Type B pancreatic cell (in vitro differentiated cells): ENCODE results near the gene IL34. TPM values are rescaled to one million over a fixed set of nuclear protein-coding genes. Genes with fewer than 3 reads are reported as not detected.

Source experiments
- DNase-seq: peaks from one replicate; pipeline ENCODE4 v3.0.0; 2021; ENCODE audit warnings: mixed read lengths; ENCODE audit not compliant: unreplicated experiment; ENCODE audit errors: extremely low spot score
- H3K27ac Mint-ChIP-seq: 2 replicates; pipeline ENCODE4 v1.8.0; 2021; ENCODE audit warnings: mild to moderate bottlenecking, mixed read lengths
- H3K27me3 Mint-ChIP-seq: 2 replicates; pipeline ENCODE4 v1.8.0; 2021; ENCODE audit warnings: mixed read lengths
- H3K36me3 Mint-ChIP-seq: 2 replicates; pipeline ENCODE4 v1.8.0; 2021; ENCODE audit warnings: mixed read lengths
- H3K4me1 Mint-ChIP-seq: one replicate; pipeline ENCODE4 v1.8.0; 2021; ENCODE audit warnings: mixed read lengths; ENCODE audit not compliant: unreplicated experiment
- H3K4me3 Mint-ChIP-seq: 2 replicates; pipeline ENCODE4 v1.8.0; 2021; ENCODE audit warnings: mild to moderate bottlenecking, mixed read lengths
- H3K9me3 Mint-ChIP-seq: 2 replicates; pipeline ENCODE4 v1.8.0; 2021; ENCODE audit warnings: mixed read lengths
- long read RNA-seq: library from polyadenylated mRNA; unstranded; transcript quantifications from one replicate; pipeline ENCODE4 v2.0.0, GENCODE V29; 2020
- total RNA-seq: library from RNA; stranded (reverse); gene quantifications from 2 replicates; pipeline ENCODE4 v1.2.1, GENCODE V29; 2021; ENCODE audit warnings: low replicate concordance
- TF ChIP-seq, protein P1 (sequence below): fragments of 200-600 bp; sonication (generic); conservative IDR thresholded peaks from 2 replicates; pipeline ENCODE4 v1.5.0; 2021; ENCODE audit warnings: antibody characterized with exemption, mild to moderate bottlenecking

Gene IL34
- total RNA-seq: 0.40 TPM in 1 of 2 replicates, not detected in the other
- long read RNA-seq: 0 reads

DNA sequence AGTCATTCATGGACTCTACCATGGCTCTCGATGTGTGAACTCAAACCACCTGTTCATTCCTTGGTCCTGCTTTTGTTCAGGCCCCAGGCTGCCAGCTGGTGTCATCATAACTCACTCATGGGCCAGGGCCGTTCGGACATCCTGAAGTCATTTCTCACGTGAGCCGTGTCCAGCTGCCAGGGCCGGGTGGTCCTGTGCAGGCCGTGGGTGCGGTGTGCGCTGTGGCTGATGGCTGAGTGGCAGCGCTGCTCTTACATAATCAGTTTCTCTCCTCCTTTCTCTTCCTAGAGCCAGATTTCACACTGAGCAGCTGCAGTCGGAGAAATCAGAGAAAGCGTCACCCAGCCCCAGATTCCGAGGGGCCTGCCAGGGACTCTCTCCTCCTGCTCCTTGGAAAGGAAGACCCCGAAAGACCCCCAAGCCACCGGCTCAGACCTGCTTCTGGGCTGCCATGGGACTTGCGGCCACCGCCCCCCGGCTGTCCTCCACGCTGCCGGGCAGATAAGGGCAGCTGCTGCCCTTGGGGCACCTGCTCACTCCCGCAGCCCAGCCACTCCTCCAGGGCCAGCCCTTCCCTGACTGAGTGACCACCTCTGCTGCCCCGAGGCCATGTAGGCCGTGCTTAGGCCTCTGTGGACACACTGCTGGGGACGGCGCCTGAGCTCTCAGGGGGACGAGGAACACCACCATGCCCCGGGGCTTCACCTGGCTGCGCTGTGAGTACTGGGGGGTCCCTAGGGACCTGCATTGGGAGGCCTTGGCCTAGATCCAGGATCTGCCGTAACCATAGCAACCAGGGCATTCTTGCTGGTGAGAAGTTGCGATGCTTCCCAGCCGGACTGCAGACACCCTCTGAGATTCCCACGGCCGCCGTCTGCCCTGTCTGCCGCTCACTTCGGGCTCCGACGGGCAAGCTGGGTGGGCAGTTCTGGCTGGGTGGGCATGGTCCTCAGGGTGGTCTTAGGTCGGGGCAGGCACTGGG, at the start of gene IL34:
IL34 (plus strand) TSS at position 300 of the 982 bp plus-strand sequence; CDS start at position 689, 389 bp downstream.
- H3K36me3 Mint-ChIP-seq: no peaks in the 10 kb centered on the region
- DNase-seq: no peak
- no peaks in the 10 kb centered on the region for H3K9me3 Mint-ChIP-seq
- H3K27ac Mint-ChIP-seq: no peak within 1 kb of the TSS
- TF ChIP-seq, protein P1, sequence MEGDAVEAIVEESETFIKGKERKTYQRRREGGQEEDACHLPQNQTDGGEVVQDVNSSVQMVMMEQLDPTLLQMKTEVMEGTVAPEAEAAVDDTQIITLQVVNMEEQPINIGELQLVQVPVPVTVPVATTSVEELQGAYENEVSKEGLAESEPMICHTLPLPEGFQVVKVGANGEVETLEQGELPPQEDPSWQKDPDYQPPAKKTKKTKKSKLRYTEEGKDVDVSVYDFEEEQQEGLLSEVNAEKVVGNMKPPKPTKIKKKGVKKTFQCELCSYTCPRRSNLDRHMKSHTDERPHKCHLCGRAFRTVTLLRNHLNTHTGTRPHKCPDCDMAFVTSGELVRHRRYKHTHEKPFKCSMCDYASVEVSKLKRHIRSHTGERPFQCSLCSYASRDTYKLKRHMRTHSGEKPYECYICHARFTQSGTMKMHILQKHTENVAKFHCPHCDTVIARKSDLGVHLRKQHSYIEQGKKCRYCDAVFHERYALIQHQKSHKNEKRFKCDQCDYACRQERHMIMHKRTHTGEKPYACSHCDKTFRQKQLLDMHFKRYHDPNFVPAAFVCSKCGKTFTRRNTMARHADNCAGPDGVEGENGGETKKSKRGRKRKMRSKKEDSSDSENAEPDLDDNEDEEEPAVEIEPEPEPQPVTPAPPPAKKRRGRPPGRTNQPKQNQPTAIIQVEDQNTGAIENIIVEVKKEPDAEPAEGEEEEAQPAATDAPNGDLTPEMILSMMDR: no peak
- H3K4me3 Mint-ChIP-seq: no peak within 1 kb of the TSS
- H3K4me1 Mint-ChIP-seq: no peaks in the 10 kb centered on the region
- H3K27me3 Mint-ChIP-seq: peaks cover 8% of the 10 kb centered on the region

DNA sequence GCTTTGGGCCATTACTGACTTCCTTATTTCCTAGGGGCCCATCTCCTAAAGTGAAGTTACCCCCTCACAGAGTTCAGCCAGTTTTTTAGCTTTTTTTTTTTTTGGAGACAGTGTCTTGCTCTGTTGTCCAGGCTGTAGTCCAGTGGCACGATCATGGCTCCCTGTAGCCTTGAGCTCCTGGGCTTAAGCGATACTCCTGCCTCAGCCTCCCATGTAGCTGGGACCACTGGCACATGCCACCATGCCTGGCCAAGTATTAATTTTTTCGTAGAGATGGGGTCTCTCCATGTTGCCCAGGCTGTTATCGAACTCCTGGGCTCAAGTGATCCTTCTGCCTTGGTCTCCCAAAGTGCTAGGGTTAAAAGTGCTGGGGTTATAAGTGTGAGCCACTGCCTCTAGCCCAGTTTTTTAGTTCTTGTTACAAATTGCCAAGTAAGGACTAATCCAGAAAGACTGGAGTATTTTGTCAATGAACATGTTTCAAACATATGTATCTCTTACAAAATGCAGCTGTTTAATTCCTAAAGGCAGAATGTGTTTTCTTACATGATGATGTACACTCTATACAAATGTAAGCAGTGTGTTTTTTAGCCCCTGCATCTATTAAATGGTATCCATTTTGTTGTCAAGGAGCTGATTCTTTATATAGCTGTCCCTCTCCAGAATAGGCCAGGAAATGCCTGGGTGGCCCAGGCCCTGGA, 49.1 kb upstream of the IL34 start:
- TF ChIP-seq, protein P1: no peak
- no peaks in the 10 kb centered on the region for H3K4me1 Mint-ChIP-seq
- H3K36me3 Mint-ChIP-seq: no peaks in the 10 kb centered on the region
- no peak overlapping the region for H3K27ac Mint-ChIP-seq
- no peak for DNase-seq
- H3K4me3 Mint-ChIP-seq: no peak overlapping the region
- no peaks in the 10 kb centered on the region for H3K9me3 Mint-ChIP-seq
- peaks cover 8% of the 10 kb centered on the region for H3K27me3 Mint-ChIP-seq

DNA sequence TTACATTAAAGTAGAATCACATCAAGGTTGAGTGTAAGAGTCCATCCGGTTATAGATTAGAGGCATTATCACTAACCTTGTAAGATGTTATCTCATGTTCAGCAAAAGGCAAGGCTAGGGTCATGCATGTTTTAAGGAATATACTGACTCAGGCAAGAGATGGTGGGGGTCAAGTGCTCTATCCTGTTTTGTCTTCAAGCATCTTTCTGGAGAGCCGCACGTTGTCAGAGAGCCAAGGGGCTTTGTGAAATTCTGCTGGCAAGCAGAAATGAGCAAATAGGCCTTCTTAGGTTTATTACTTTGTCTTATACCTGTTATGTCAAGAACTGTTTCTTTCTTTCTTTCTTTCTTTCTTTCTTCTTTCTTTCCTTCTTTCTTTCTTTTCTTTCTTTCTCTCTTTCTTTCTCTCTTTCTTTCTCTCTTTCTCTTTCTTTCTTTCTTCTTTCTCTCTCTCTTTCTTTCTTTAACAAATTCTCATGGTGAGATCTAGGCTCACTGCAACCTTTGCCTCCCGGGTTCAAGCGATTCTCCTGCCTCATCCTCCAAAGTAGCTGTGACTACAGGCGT, 47.3 kb upstream of the IL34 start:
- DNase-seq: no peak
- TF ChIP-seq, protein P1: no peak
- H3K27me3 Mint-ChIP-seq: peaks cover 8% of the 10 kb centered on the region
- no peaks in the 10 kb centered on the region for H3K9me3 Mint-ChIP-seq
- no peaks in the 10 kb centered on the region for H3K4me1 Mint-ChIP-seq
- no peak overlapping the region for H3K4me3 Mint-ChIP-seq
- H3K36me3 Mint-ChIP-seq: no peaks in the 10 kb centered on the region
- H3K27ac Mint-ChIP-seq: no peak overlapping the region

DNA sequence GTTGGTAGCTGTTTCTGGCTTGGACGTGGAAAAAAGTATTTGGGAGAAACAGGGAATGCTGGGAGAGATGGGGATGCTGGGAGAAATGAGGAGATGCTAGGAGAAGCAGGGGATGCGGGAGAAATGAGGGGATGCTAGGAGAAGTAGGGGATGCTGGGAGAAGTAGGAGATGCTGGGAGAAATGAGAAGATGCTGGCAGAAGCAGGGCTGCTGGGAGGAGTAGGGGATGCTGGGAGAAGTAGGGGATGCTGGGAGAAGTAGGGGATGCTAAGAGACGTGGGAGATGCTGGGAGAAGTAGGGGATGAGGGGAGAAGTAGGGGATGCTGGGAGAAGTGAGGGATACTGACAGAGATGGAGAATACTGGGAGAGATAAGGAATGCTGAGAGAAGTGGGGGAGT, 45.6 kb upstream of the IL34 start:
- TF ChIP-seq, protein P1: no peak

DNA sequence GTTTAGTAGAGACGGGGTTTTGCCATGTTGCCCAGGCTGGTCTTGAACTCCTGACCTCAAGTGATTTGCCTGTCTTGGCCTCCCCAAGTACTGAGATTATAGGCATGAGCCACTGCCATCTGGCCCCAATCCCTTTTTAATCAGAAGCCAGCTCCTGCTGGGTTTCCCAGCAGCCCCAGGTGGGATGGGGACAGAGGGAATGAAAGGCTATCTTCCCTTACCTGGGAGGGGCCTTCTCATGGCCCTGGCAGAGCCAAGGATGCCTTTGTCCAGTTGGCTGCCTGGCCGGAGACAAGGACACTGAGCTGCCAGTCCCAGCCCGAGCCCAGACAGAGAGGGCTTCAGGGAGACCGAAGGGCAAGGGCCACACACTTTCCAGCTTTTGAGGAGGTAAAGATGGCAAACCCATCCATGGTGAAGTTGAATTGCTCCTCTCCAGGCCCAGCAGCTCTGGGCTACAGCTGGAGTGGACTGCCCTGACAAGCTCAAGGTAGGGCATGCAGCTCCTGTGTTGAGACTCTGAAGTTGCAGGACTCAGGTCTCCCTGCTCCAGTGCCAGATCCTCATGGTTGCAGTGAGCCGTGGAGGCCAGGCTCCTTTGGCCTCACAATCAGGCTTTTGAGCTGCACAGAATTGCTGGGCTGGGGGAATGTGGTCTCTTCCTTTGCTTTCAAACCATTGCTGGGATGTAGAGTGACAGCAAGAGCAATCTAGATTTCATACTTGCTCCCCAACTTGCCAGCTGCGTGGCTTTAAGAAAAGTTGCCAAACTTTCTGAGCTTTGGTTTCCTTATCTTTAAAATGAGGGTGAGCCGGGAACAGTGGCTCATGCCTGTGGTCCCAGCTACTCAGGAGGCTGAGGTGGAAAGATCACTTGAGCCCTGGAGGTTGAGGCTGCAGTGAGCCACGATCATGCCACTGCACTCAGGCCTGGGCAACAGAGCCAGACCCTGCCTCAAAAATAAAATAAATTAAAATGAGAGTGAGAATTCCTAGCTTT, 44.5 kb upstream of the IL34 start:
- Mint-ChIP-seq H3K4me1 (no peaks in the 10 kb centered on the region), H3K27me3 (peaks cover 8% of the 10 kb centered on the region), H3K9me3 (no peaks in the 10 kb centered on the region), H3K4me3 (no peak overlapping the region), H3K27ac (no peak overlapping the region), H3K36me3 (no peaks in the 10 kb centered on the region)
- TF ChIP-seq, protein P1: no peak
- DNase-seq: no peak

More for the DNA sequence above, 45.6 kb upstream of the IL34 start:
- H3K36me3 Mint-ChIP-seq: no peaks in the 10 kb centered on the region
- no peak overlapping the region for H3K4me3 Mint-ChIP-seq
- H3K27me3 Mint-ChIP-seq: peaks cover 8% of the 10 kb centered on the region
- H3K4me1 Mint-ChIP-seq: no peaks in the 10 kb centered on the region
- no peak for DNase-seq
- H3K9me3 Mint-ChIP-seq: no peaks in the 10 kb centered on the region
- H3K27ac Mint-ChIP-seq: no peak overlapping the region
